Superior temporal gyrus (tissue), 1 donor: ENCODE measurements around the gene BNIP1.

Experiments used
- DNase-seq: peaks from one replicate; pipeline ENCODE4 v3.0.0-alpha.2; 2016; ENCODE audit errors: extremely low spot score

BNIP1 gene

GRCh38 chr5:173211284-173211683, 67.0 kb downstream of the BNIP1 start:
- no peak for DNase-seq

GRCh38 chr5:173213236-173213933, 69.1 kb downstream of the BNIP1 start:
- no peak for DNase-seq
